RKO (cell line): ENCODE results near the gene PCDH1.

Experiments used
- DNase-seq: peaks from one replicate; pipeline ENCODE4 v3.0.0-alpha.2; 2016; ENCODE audit warnings: low spot score

The PCDH1 gene

GRCh38 chr5:141873933-141874261 lies 4.3 kb downstream of the PCDH1 start:
- DNase-seq: no peak

- DNase-seq: no peak
Measured at GRCh38 chr5:141872496-141873356, 5.5 kb downstream of the PCDH1 start.

- DNase-seq: no peak
Measured at GRCh38 chr5:141871870-141872269, 6.3 kb downstream of the PCDH1 start.

- no peak for DNase-seq
Measured at GRCh38 chr5:141870871-141871270, 7.3 kb downstream of the PCDH1 start.

GRCh38 chr5:141870228-141870627 lies 8.0 kb downstream of the PCDH1 start:
- no peak for DNase-seq

GRCh38 chr5:141869514-141869913 lies 8.7 kb downstream of the PCDH1 start:
- DNase-seq: no peak

GRCh38 chr5:141869040-141869439 lies 9.2 kb downstream of the PCDH1 start:
- no peak for DNase-seq

GRCh38 chr5:141868541-141868940 lies 9.7 kb downstream of the PCDH1 start:
- no peak for DNase-seq

- no peak for DNase-seq
Measured at GRCh38 chr5:141867651-141868050, 10.6 kb downstream of the PCDH1 start.

- DNase-seq: no peak
Measured at GRCh38 chr5:141867139-141867538, 11.1 kb downstream of the PCDH1 start.

- DNase-seq: no peak
Measured at GRCh38 chr5:141866096-141866495, 12.1 kb downstream of the PCDH1 start.

- DNase-seq: no peak
Measured at GRCh38 chr5:141865406-141865805, 12.8 kb downstream of the PCDH1 start.

- DNase-seq: no peak
Measured at GRCh38 chr5:141864371-141865370, 13.5 kb downstream of the PCDH1 start.

GRCh38 chr5:141863569-141864178 lies 14.5 kb downstream of the PCDH1 start:
- DNase-seq: no peak

GRCh38 chr5:141862936-141863543 lies 15.2 kb downstream of the PCDH1 start:
- no peak for DNase-seq

- no peak for DNase-seq
Measured at GRCh38 chr5:141861194-141861593, 17.0 kb downstream of the PCDH1 start.

GRCh38 chr5:141858079-141858765 lies 20.0 kb downstream of the PCDH1 start:
- no peak for DNase-seq

- no peak for DNase-seq
Measured at GRCh38 chr5:141857226-141857625, 21.0 kb downstream of the PCDH1 start.

GRCh38 chr5:141856037-141856790 lies 22.0 kb downstream of the PCDH1 start:
- DNase-seq: no peak

GRCh38 chr5:141855265-141856036 lies 22.8 kb downstream of the PCDH1 start:
- no peak for DNase-seq
